NCI-H2227 treated with DMSO at 0.1 percent for 48 hours (cell line): ENCODE results near the gene SIDT2.

Source experiments
- DNase-seq: peaks from one replicate; lab custom pipeline; 2025; lab: John Stamatoyannopoulos, UW

The SIDT2 gene

GRCh38 chr11:117189191-117189940, 10.8 kb downstream of the SIDT2 start:
- no peak for DNase-seq

- DNase-seq: no peak
Observed at GRCh38 chr11:117189941-117190544, 11.5 kb downstream of the SIDT2 start.

- no peak for DNase-seq
Observed at GRCh38 chr11:117191680-117192400, 13.3 kb downstream of the SIDT2 start.

GRCh38 chr11:117192401-117192875, 13.9 kb downstream of the SIDT2 start:
- DNase-seq: no peak

- no peak for DNase-seq
Observed at GRCh38 chr11:117193130-117194020, 14.8 kb downstream of the SIDT2 start.

GRCh38 chr11:117194267-117194666, 15.7 kb downstream of the SIDT2 start:
- no peak for DNase-seq

- DNase-seq: no peak
Observed at GRCh38 chr11:117195258-117195657, 16.7 kb downstream of the SIDT2 start.

- no peak for DNase-seq
Observed at GRCh38 chr11:117195761-117196160, 17.2 kb downstream of the SIDT2 start.

GRCh38 chr11:117197006-117197405, 18.5 kb downstream of the SIDT2 start:
- no peak for DNase-seq

GRCh38 chr11:117197516-117198456, 19.2 kb downstream of the SIDT2 start:
- no peak for DNase-seq

- DNase-seq: no peak
Observed at GRCh38 chr11:117198613-117199012, 20.1 kb downstream of the SIDT2 start.

- DNase-seq: no peak
Observed at GRCh38 chr11:117199053-117199915, 20.7 kb downstream of the SIDT2 start, which contains the start of gene TAGLN. TAGLN (plus strand) TSS chr11:117199370; CDS start chr11:117203014, 3,644 bp downstream.

GRCh38 chr11:117199916-117200812, 21.6 kb downstream of the SIDT2 start:
- DNase-seq: no peak

GRCh38 chr11:117200813-117201657, 22.5 kb downstream of the SIDT2 start:
- DNase-seq: no peak

- DNase-seq: no peak
Observed at GRCh38 chr11:117201658-117202305, 23.2 kb downstream of the SIDT2 start.

- DNase-seq: no peak
Observed at GRCh38 chr11:117202386-117203068, 24.0 kb downstream of the SIDT2 start.

- DNase-seq: no peak
Observed at GRCh38 chr11:117203069-117203407, 24.5 kb downstream of the SIDT2 start.
